Stimulated activated CD4-positive, alpha-beta T cell treated with anti-CD3 and anti-CD28 coated beads, Interleukin-4, amount 100 ng/mL, for 1 hour (primary cell): ENCODE results near the gene ITGB5.

Source experiments
- DNase-seq: peaks from one replicate; pipeline ENCODE4 v3.0.0-alpha.2; 2020

The ITGB5 gene

GRCh38 chr3:124887177-124887931, at the start of gene ITGB5:
Gene ITGB5 (minus strand): TSS chr3:124887365. CDS start chr3:124887000, 365 bp downstream.
- peak; percentile 33 for DNase-seq

- DNase-seq = no peak
These were observed 48.8 kb upstream of the ITGB5 start for GRCh38 chr3:124935794-124936542.

- no peak for DNase-seq
These were observed 48.1 kb upstream of the ITGB5 start for GRCh38 chr3:124935264-124935663.

- DNase-seq = no peak
These were observed 47.4 kb upstream of the ITGB5 start, which contains the start of gene MUC13 for GRCh38 chr3:124934577-124934976. Gene MUC13 (minus strand): TSS chr3:124934751. CDS start chr3:124934712, 39 bp downstream.

GRCh38 chr3:124928333-124929202, 41.4 kb upstream of the ITGB5 start:
- DNase-seq = peak; percentile 49

GRCh38 chr3:124927574-124928045, 40.4 kb upstream of the ITGB5 start:
- DNase-seq = no peak

- DNase-seq = no peak
These were observed 39.4 kb upstream of the ITGB5 start for GRCh38 chr3:124926426-124927101.

- DNase-seq = no peak
These were observed 37.6 kb upstream of the ITGB5 start for GRCh38 chr3:124924741-124925140.

GRCh38 chr3:124923833-124924232, 36.7 kb upstream of the ITGB5 start:
- no peak for DNase-seq

- no peak for DNase-seq
These were observed 33.6 kb upstream of the ITGB5 start for GRCh38 chr3:124920718-124921117.

- DNase-seq = no peak
These were observed 32.6 kb upstream of the ITGB5 start for GRCh38 chr3:124919756-124920155.

- DNase-seq = no peak
These were observed 31.4 kb upstream of the ITGB5 start for GRCh38 chr3:124918524-124918923.

GRCh38 chr3:124916837-124917409, 29.8 kb upstream of the ITGB5 start:
- no peak for DNase-seq

GRCh38 chr3:124915254-124915653, 28.1 kb upstream of the ITGB5 start:
- no peak for DNase-seq

GRCh38 chr3:124907957-124908356, 20.8 kb upstream of the ITGB5 start:
- no peak for DNase-seq

GRCh38 chr3:124904835-124905492, 17.8 kb upstream of the ITGB5 start:
- no peak for DNase-seq

GRCh38 chr3:124903896-124904834, 17.0 kb upstream of the ITGB5 start:
- DNase-seq = no peak

- DNase-seq = no peak
These were observed 9.8 kb upstream of the ITGB5 start for GRCh38 chr3:124896824-124897526.

- no peak for DNase-seq
These were observed 8.6 kb upstream of the ITGB5 start for GRCh38 chr3:124895756-124896155.

GRCh38 chr3:124893526-124893925, 6.4 kb upstream of the ITGB5 start:
- no peak for DNase-seq
